Astrocyte (in vitro differentiated cells and primary cell): ENCODE measurements around the gene ADH6. TPM values are rescaled to one million over a fixed set of nuclear protein-coding genes. Genes with fewer than 3 reads are reported as not detected.
"Not testable (repeated sequence)": the region's sequence is repeated elsewhere in the genome, so short reads cannot be mapped to it uniquely, and the experiment has no call there.

Experiments
- DNase-seq: peaks from one replicate; pipeline ENCODE4 v3.0.0-alpha.2; 2010; ENCODE audit warnings: low read depth
- FAIRE-seq: peaks from 2 replicates; lab custom pipeline; 2011; peaks lifted over from hg19 to GRCh38; lab: Jason Lieb, UNC
- H2AFZ ChIP-seq: 2 replicates; pipeline ENCODE4 v1.6.0; 2012; ENCODE audit warnings: low read depth, low read length, inconsistent platforms
- H3K27ac ChIP-seq: 2 replicates; pipeline ENCODE4 v1.5.1; 2011; ENCODE audit warnings: low read depth, low read length, inconsistent platforms
- H3K27me3 ChIP-seq: 2 replicates; pipeline ENCODE4 v1.6.0; 2011; ENCODE audit warnings: low read length, inconsistent platforms; ENCODE audit not compliant: insufficient read depth
- H3K36me3 ChIP-seq: 2 replicates; pipeline ENCODE4 v1.5.1; 2011; ENCODE audit warnings: low read length, inconsistent platforms; ENCODE audit not compliant: insufficient read depth
- H3K4me1 ChIP-seq: 2 replicates; pipeline ENCODE4 v1.5.1; 2011; ENCODE audit warnings: low read length, inconsistent platforms; ENCODE audit not compliant: insufficient read depth
- H3K4me2 ChIP-seq: 2 replicates; pipeline ENCODE4 v1.6.0; 2012; ENCODE audit warnings: low read length, inconsistent platforms
- H3K4me3 ChIP-seq: 2 replicates; pipeline ENCODE4 v1.5.1; 2011; ENCODE audit warnings: low read depth, mild to moderate bottlenecking, low read length, inconsistent platforms; ENCODE audit not compliant: insufficient read depth
- H3K79me2 ChIP-seq: 2 replicates; pipeline ENCODE4 v1.6.0; 2012; ENCODE audit warnings: mild to moderate bottlenecking, low read length, inconsistent platforms; ENCODE audit not compliant: insufficient read depth
- H3K9ac ChIP-seq: 2 replicates; pipeline ENCODE4 v1.6.0; 2012; ENCODE audit warnings: mild to moderate bottlenecking, low read length, inconsistent platforms
- H3K9me3 ChIP-seq: 2 replicates; pipeline ENCODE4 v1.5.1; 2012; ENCODE audit warnings: low read depth, mild to moderate bottlenecking, low read length, inconsistent platforms; ENCODE audit not compliant: insufficient read depth
- H4K20me1 ChIP-seq: 2 replicates; pipeline ENCODE4 v1.6.0; 2012; ENCODE audit warnings: low read length, inconsistent platforms; ENCODE audit not compliant: insufficient read depth
- H3K27ac Mint-ChIP-seq: one replicate; pipeline ENCODE4 v1.8.0; 2021; ENCODE audit warnings: mild to moderate bottlenecking, mixed read lengths; ENCODE audit not compliant: unreplicated experiment
- H3K27me3 Mint-ChIP-seq: one replicate; pipeline ENCODE4 v1.8.0; 2021; ENCODE audit warnings: low read depth, mixed read lengths; ENCODE audit not compliant: unreplicated experiment
- H3K36me3 Mint-ChIP-seq: one replicate; pipeline ENCODE4 v1.8.0; 2021; ENCODE audit warnings: low read depth, mixed read lengths; ENCODE audit not compliant: unreplicated experiment
- H3K4me1 Mint-ChIP-seq: one replicate; pipeline ENCODE4 v1.8.0; 2021; ENCODE audit warnings: low read depth, mixed read lengths; ENCODE audit not compliant: unreplicated experiment
- H3K4me3 Mint-ChIP-seq: one replicate; pipeline ENCODE4 v1.8.0; 2021; ENCODE audit warnings: mild to moderate bottlenecking, moderate library complexity, mixed read lengths; ENCODE audit not compliant: unreplicated experiment
- H3K9me3 Mint-ChIP-seq: one replicate; pipeline ENCODE4 v1.8.0; 2021; ENCODE audit warnings: mild to moderate bottlenecking, mixed read lengths; ENCODE audit not compliant: unreplicated experiment
- CTCF ChIP-seq: IDR thresholded peaks from 2 replicates; pipeline ENCODE4 v1.5.1; 2011; ENCODE audit warnings: low read depth, mild to moderate bottlenecking, inconsistent platforms, low read length, moderate library complexity; ENCODE audit not compliant: insufficient read depth
- EZH2 ChIP-seq: IDR thresholded peaks from 2 replicates; pipeline ENCODE4 v1.6.1; 2012; ENCODE audit warnings: mild to moderate bottlenecking, low read length, inconsistent platforms; ENCODE audit not compliant: insufficient read depth
- total RNA-seq: library from RNA; stranded (reverse); gene quantifications from 2 replicates; pipeline ENCODE4 v1.2.1, GENCODE V29; 2021

ADH6 gene
- total RNA-seq, 1 donor from 2014 or later = not detected

GRCh38 chr4:99201690-99202089 lies 17.4 kb downstream of the ADH6 start:
- H3K9me3 ChIP-seq = no peaks in the 10 kb centered on the region
- H3K4me3 ChIP-seq = no peak overlapping the region
- H3K27me3 Mint-ChIP-seq = no peaks in the 10 kb centered on the region
- no peaks in the 10 kb centered on the region for H3K4me1 ChIP-seq
- H3K4me2 ChIP-seq = no peak overlapping the region
- TF ChIP-seq EZH2 = no peak
- TF ChIP-seq CTCF = no peak
- H3K27ac ChIP-seq = no peak overlapping the region
- no peaks in the 10 kb centered on the region for H3K79me2 ChIP-seq
- no peaks in the 10 kb centered on the region for H3K27me3 ChIP-seq
- peaks cover 2% of the 10 kb centered on the region for H3K9me3 Mint-ChIP-seq
- H3K9ac ChIP-seq = no peak overlapping the region
- H3K36me3 Mint-ChIP-seq = no peaks in the 10 kb centered on the region
- no peak overlapping the region for H3K4me3 Mint-ChIP-seq
- no peaks in the 10 kb centered on the region for H3K36me3 ChIP-seq
- no peak overlapping the region for H3K27ac Mint-ChIP-seq
- FAIRE-seq (no peak), DNase-seq (no peak)
- no peak overlapping the region for H2AFZ ChIP-seq
- no peaks in the 10 kb centered on the region for H4K20me1 ChIP-seq
- H3K4me1 Mint-ChIP-seq = no peaks in the 10 kb centered on the region

- H3K4me1 ChIP-seq = no peaks in the 10 kb centered on the region
- no peak for DNase-seq
- no peak overlapping the region for H2AFZ ChIP-seq
- no peak overlapping the region for H3K9ac ChIP-seq
- Mint-ChIP-seq H3K9me3 (peaks cover 5% of the 10 kb centered on the region), H3K4me1 (no peaks in the 10 kb centered on the region), H3K27me3 (no peaks in the 10 kb centered on the region), H3K27ac (no peak overlapping the region), H3K36me3 (no peaks in the 10 kb centered on the region), H3K4me3 (no peak overlapping the region)
- H3K9me3 ChIP-seq = no peaks in the 10 kb centered on the region
- H3K4me3 ChIP-seq = no peak overlapping the region
- no peaks in the 10 kb centered on the region for H3K79me2 ChIP-seq
- no peak overlapping the region for H3K27ac ChIP-seq
- no peak for FAIRE-seq
- no peak overlapping the region for H3K4me2 ChIP-seq
- H3K36me3 ChIP-seq = no peaks in the 10 kb centered on the region
- H3K27me3 ChIP-seq = no peaks in the 10 kb centered on the region
- TF ChIP-seq EZH2 (no peak), CTCF (no peak)
- H4K20me1 ChIP-seq = no peaks in the 10 kb centered on the region
Observed at GRCh38 chr4:99200138-99200537, 18.9 kb downstream of the ADH6 start.

- H3K9ac ChIP-seq = no peak overlapping the region
Observed at GRCh38 chr4:99190336-99190735, 28.7 kb downstream of the ADH6 start.

GRCh38 chr4:99189900-99190299 lies 29.1 kb downstream of the ADH6 start:
- H3K79me2 ChIP-seq, H3K4me3 Mint-ChIP-seq, FAIRE-seq, DNase-seq, H3K4me1 ChIP-seq, H3K27me3 Mint-ChIP-seq, H2AFZ ChIP-seq, H3K4me2 ChIP-seq, H3K9ac ChIP-seq, H3K27ac Mint-ChIP-seq, H3K27ac ChIP-seq, H4K20me1 ChIP-seq, H3K27me3 ChIP-seq, H3K9me3 ChIP-seq, H3K36me3 Mint-ChIP-seq, H3K4me3 ChIP-seq, H3K4me1 Mint-ChIP-seq, H3K36me3 ChIP-seq: not testable (repeated sequence)
- peaks cover 20% of the 10 kb centered on the region for H3K9me3 Mint-ChIP-seq

More at GRCh38 chr4:99190336-99190735, 28.7 kb downstream of the ADH6 start:
- H3K9me3 ChIP-seq = no peaks in the 10 kb centered on the region
- TF ChIP-seq EZH2 = no peak
- TF ChIP-seq CTCF = no peak
- H3K4me3 Mint-ChIP-seq = no peak overlapping the region
- no peak overlapping the region for H3K27ac Mint-ChIP-seq
- no peaks in the 10 kb centered on the region for H3K4me1 Mint-ChIP-seq
- H2AFZ ChIP-seq = no peak overlapping the region
- no peaks in the 10 kb centered on the region for H3K79me2 ChIP-seq
- no peaks in the 10 kb centered on the region for H3K36me3 ChIP-seq
- H3K27me3 Mint-ChIP-seq = no peaks in the 10 kb centered on the region
- no peaks in the 10 kb centered on the region for H4K20me1 ChIP-seq
- FAIRE-seq = no peak
- no peak overlapping the region for H3K4me2 ChIP-seq
- DNase-seq = no peak
- H3K27ac ChIP-seq = no peak overlapping the region
- peaks cover 5% of the 10 kb centered on the region for H3K36me3 Mint-ChIP-seq
- H3K27me3 ChIP-seq = no peaks in the 10 kb centered on the region
- no peak overlapping the region for H3K4me3 ChIP-seq
- peaks cover 19% of the 10 kb centered on the region for H3K9me3 Mint-ChIP-seq
- no peaks in the 10 kb centered on the region for H3K4me1 ChIP-seq
